DOHH2 (cell line): ENCODE results near the gene MDM1.

ENCODE experiments used
- H3F3A ChIP-seq: fragments of 200-600 bp; sonication (generic), shearing (Covaris generic); 2 replicates; pipeline ENCODE4 v1.6.0; 2016; ENCODE audit warnings: antibody characterized with exemption, mild to moderate bottlenecking; ENCODE audit not compliant: control insufficient read depth, insufficient read depth
- H3K27ac ChIP-seq: fragments of 200-600 bp; sonication (generic); 2 replicates; pipeline ENCODE4 v1.5.1; 2014; ENCODE audit warnings: low read depth, mild to moderate bottlenecking, low read length, moderate library complexity
- H3K27me3 ChIP-seq: fragments of 200-600 bp; sonication (generic); 2 replicates; pipeline ENCODE4 v1.6.1; 2014; ENCODE audit warnings: mild to moderate bottlenecking, low read length, mixed read lengths; ENCODE audit not compliant: control insufficient read depth
- H3K36me3 ChIP-seq: fragments of 200-600 bp; sonication (generic); 2 replicates; pipeline ENCODE4 v1.6.1; 2014; ENCODE audit warnings: mild to moderate bottlenecking, low read length, moderate library complexity, mixed read lengths; ENCODE audit not compliant: control insufficient read depth
- H3K4me1 ChIP-seq: fragments of 200-600 bp; sonication (generic); 2 replicates; pipeline ENCODE4 v1.6.1; 2014; ENCODE audit warnings: mild to moderate bottlenecking, low read length, mixed read lengths; ENCODE audit not compliant: control insufficient read depth
- H3K4me2 ChIP-seq: fragments of 200-600 bp; sonication (generic); 2 replicates; pipeline ENCODE4 v1.6.0; 2014; ENCODE audit warnings: mild to moderate bottlenecking, low read length, moderate library complexity
- H3K4me3 ChIP-seq: fragments of 200-600 bp; sonication (generic); 2 replicates; pipeline ENCODE4 v1.5.1; 2014; ENCODE audit warnings: mild to moderate bottlenecking, low read length, mixed read lengths
- H3K79me2 ChIP-seq: fragments of 200-600 bp; sonication (generic); 2 replicates; pipeline ENCODE4 v1.6.1; 2014; ENCODE audit warnings: mild to moderate bottlenecking, low read length, mixed read lengths; ENCODE audit not compliant: control insufficient read depth
- H3K9me2 ChIP-seq: fragments of 200-600 bp; sonication (generic); replicated peaks from 2 replicates; pipeline ENCODE4 v1.6.1; 2014; ENCODE audit warnings: mild to moderate bottlenecking, low read length, mixed read lengths; ENCODE audit not compliant: control insufficient read depth
- H3K9me3 ChIP-seq: fragments of 200-600 bp; sonication (generic); 2 replicates; pipeline ENCODE4 v1.6.1; 2014; ENCODE audit warnings: antibody characterized with exemption, low read length, mixed read lengths; ENCODE audit not compliant: control insufficient read depth, insufficient read depth
- H4K20me1 ChIP-seq: fragments of 200-600 bp; sonication (generic); 2 replicates; pipeline ENCODE4 v1.6.0; 2014; ENCODE audit warnings: low read depth, mild to moderate bottlenecking, antibody characterized with exemption, low read length, moderate library complexity; ENCODE audit not compliant: control insufficient read depth, insufficient read depth
- EZH2phosphoT487 ChIP-seq: fragments of 200-600 bp; sonication (generic); IDR thresholded peaks from 2 replicates; pipeline ENCODE4 v1.6.1; 2017; ENCODE audit warnings: borderline replicate concordance, mild to moderate bottlenecking, antibody characterized with exemption, low read length, moderate library complexity, mixed read lengths
- TF ChIP-seq, protein P1 (sequence below): fragments of 200-600 bp; sonication (generic); IDR thresholded peaks from one replicate; pipeline ENCODE4 v1.5.1; 2014; ENCODE audit warnings: antibody characterized with exemption, mild to moderate bottlenecking, low read depth, low read length; ENCODE audit not compliant: poor library complexity, severe bottlenecking

The MDM1 gene

GRCh38 chr12:68276402-68276930, 55.7 kb downstream of the MDM1 start:
- no peaks in the 10 kb centered on the region for H3K4me1 ChIP-seq
- TF ChIP-seq, protein P1, sequence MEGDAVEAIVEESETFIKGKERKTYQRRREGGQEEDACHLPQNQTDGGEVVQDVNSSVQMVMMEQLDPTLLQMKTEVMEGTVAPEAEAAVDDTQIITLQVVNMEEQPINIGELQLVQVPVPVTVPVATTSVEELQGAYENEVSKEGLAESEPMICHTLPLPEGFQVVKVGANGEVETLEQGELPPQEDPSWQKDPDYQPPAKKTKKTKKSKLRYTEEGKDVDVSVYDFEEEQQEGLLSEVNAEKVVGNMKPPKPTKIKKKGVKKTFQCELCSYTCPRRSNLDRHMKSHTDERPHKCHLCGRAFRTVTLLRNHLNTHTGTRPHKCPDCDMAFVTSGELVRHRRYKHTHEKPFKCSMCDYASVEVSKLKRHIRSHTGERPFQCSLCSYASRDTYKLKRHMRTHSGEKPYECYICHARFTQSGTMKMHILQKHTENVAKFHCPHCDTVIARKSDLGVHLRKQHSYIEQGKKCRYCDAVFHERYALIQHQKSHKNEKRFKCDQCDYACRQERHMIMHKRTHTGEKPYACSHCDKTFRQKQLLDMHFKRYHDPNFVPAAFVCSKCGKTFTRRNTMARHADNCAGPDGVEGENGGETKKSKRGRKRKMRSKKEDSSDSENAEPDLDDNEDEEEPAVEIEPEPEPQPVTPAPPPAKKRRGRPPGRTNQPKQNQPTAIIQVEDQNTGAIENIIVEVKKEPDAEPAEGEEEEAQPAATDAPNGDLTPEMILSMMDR: no peak
- TF ChIP-seq EZH2phosphoT487: no peak
- no peaks in the 10 kb centered on the region for H3F3A ChIP-seq
- no peak overlapping the region for H3K27ac ChIP-seq
- no peaks in the 10 kb centered on the region for H3K27me3 ChIP-seq
- H3K9me2 ChIP-seq: no peaks in the 10 kb centered on the region; the same call in 1 of the 2 replicates
- no peaks in the 10 kb centered on the region for H3K79me2 ChIP-seq
- no peaks in the 10 kb centered on the region for H3K9me3 ChIP-seq
- H4K20me1 ChIP-seq: no peaks in the 10 kb centered on the region
- no peak overlapping the region for H3K4me2 ChIP-seq
- no peak overlapping the region for H3K4me3 ChIP-seq
- no peaks in the 10 kb centered on the region for H3K36me3 ChIP-seq

GRCh38 chr12:68272732-68273131, 59.4 kb downstream of the MDM1 start:
- H3F3A ChIP-seq: no peaks in the 10 kb centered on the region
- TF ChIP-seq, protein P1: no peak
- TF ChIP-seq EZH2phosphoT487: no peak

GRCh38 chr12:68271346-68271745, 60.8 kb downstream of the MDM1 start:
- Histone ChIP-seq H3F3A (no peaks in the 10 kb centered on the region), H3K4me1 (no peaks in the 10 kb centered on the region), H3K9me3 (no peaks in the 10 kb centered on the region), H3K27ac (no peak overlapping the region), H3K4me3 (no peak overlapping the region), H3K36me3 (no peaks in the 10 kb centered on the region), H3K9me2 (no peaks in the 10 kb centered on the region; the same call in 1 of the 2 replicates), H3K27me3 (0 out of 2 replicates have a peak, but pooled peaks cover 4% of the 10 kb centered on the region), H4K20me1 (no peaks in the 10 kb centered on the region), H3K79me2 (no peaks in the 10 kb centered on the region), H3K4me2 (no peak overlapping the region)
- no peak for TF ChIP-seq EZH2phosphoT487
- TF ChIP-seq, protein P1: no peak

More at GRCh38 chr12:68272732-68273131, 59.4 kb downstream of the MDM1 start:
- Histone ChIP-seq H3K4me3 (no peak overlapping the region), H3K9me3 (no peaks in the 10 kb centered on the region), H3K27ac (no peak overlapping the region), H3K79me2 (no peaks in the 10 kb centered on the region), H4K20me1 (no peaks in the 10 kb centered on the region), H3K9me2 (no peaks in the 10 kb centered on the region; the same call in 1 of the 2 replicates), H3K4me2 (no peak overlapping the region), H3K4me1 (no peaks in the 10 kb centered on the region), H3K27me3 (0 out of 2 replicates have a peak, but pooled peaks cover 4% of the 10 kb centered on the region), H3K36me3 (no peaks in the 10 kb centered on the region)
